ENCODE data around the gene ADSS1.
"Not testable (repeated sequence)": the region's sequence is repeated elsewhere in the genome, so short reads cannot be mapped to it uniquely, and the experiment has no call there.

Gene ADSS1

GRCh38 chr14:104717646-104718045 is 6.4 kb upstream of the ADSS1 start:
- DNase-seq = no peak

- no peak for DNase-seq
These were observed 5.9 kb upstream of the ADSS1 start for GRCh38 chr14:104718147-104718546.

GRCh38 chr14:104718871-104719270 is 5.2 kb upstream of the ADSS1 start:
- DNase-seq = no peak

GRCh38 chr14:104719343-104719742 is 4.7 kb upstream of the ADSS1 start:
- DNase-seq = no peak

GRCh38 chr14:104721505-104722431 is 2.3 kb upstream of the ADSS1 start:
- DNase-seq = no peak

GRCh38 chr14:104722938-104723650 is 935 bp upstream of the ADSS1 start:
- DNase-seq = no peak

- no peak for DNase-seq
These were observed 465 bp downstream of the ADSS1 start for GRCh38 chr14:104724407-104724980.

GRCh38 chr14:104724981-104725771 is 1.1 kb downstream of the ADSS1 start:
- DNase-seq = peak; percentile 46

- DNase-seq = no peak
These were observed 1.9 kb downstream of the ADSS1 start for GRCh38 chr14:104725772-104726548.

- DNase-seq = no peak
These were observed 2.8 kb downstream of the ADSS1 start for GRCh38 chr14:104726600-104727451.

- DNase-seq = no peak
These were observed 4.6 kb downstream of the ADSS1 start for GRCh38 chr14:104728631-104729030.

GRCh38 chr14:104729176-104729834 is 5.3 kb downstream of the ADSS1 start:
- not testable (repeated sequence) for DNase-seq

GRCh38 chr14:104729835-104730181 is 5.8 kb downstream of the ADSS1 start:
- DNase-seq = no peak

- DNase-seq = no peak
These were observed 6.5 kb downstream of the ADSS1 start for GRCh38 chr14:104730487-104730886.

- DNase-seq = peak; percentile 21
These were observed 7.6 kb downstream of the ADSS1 start for GRCh38 chr14:104731320-104732294.

GRCh38 chr14:104732355-104732804 is 8.4 kb downstream of the ADSS1 start:
- no peak for DNase-seq

GRCh38 chr14:104732931-104733681 is 9.1 kb downstream of the ADSS1 start:
- no peak for DNase-seq

- no peak for DNase-seq
These were observed 10.1 kb downstream of the ADSS1 start for GRCh38 chr14:104734051-104734587.
